GM12873 (cell line): ENCODE data around the gene CSRNP3.

Experiments used
- CTCF ChIP-seq: IDR thresholded peaks from 2 replicates; pipeline ENCODE4 v1.5.1; 2012; ENCODE audit warnings: low read depth, mild to moderate bottlenecking, moderate library complexity, low read length, control low read depth; ENCODE audit not compliant: insufficient read depth; ENCODE audit errors: missing control alignments

The CSRNP3 gene

DNA sequence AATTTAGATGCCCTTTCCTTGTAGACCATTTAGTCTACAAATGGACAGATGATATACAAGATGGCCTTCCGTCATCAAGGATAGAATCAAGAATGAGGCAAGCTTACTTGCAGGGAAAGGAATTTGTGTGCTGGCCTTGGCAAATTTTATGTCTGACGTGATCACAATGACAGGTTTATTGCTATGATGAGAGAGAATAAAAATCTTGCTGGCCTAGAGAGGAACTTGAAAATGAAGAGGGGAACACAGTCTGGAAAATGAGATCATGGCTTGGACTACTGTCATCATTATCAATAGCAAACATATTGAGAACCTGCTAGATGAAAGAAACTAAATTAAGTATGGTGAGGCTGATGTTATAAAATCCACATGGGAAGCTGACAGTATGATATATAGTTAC, 66.0 kb downstream of the CSRNP3 start:
- no peak for TF ChIP-seq CTCF

GRCh38 chr2:165536851-165537499, 67.5 kb downstream of the CSRNP3 start:
- TF ChIP-seq CTCF: no peak

- no peak for TF ChIP-seq CTCF
These were observed 70.5 kb downstream of the CSRNP3 start for GRCh38 chr2:165539985-165540384.

GRCh38 chr2:165544897-165545296, 75.4 kb downstream of the CSRNP3 start:
- no peak for TF ChIP-seq CTCF

DNA sequence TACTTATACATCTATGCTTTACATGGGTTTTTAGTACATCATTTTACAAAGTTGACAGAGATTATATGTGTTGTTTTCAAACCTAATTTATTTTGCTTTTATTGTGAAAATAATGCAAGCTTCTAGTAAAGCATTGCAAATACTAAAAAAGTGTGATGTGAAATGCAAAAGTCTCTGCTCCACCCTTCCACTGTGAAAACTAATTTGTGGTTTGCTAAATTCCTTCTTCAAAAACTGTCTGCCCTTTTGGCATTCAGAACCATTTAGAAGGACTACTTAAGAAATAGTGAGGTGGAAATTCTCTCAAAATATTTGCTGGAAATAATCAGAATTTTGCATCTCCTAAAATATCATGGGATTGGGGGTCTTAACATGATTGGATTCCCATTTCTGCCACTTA, 78.4 kb downstream of the CSRNP3 start:
- TF ChIP-seq CTCF: no peak

- TF ChIP-seq CTCF: no peak
These were observed 80.1 kb downstream of the CSRNP3 start for GRCh38 chr2:165549619-165550018.

DNA sequence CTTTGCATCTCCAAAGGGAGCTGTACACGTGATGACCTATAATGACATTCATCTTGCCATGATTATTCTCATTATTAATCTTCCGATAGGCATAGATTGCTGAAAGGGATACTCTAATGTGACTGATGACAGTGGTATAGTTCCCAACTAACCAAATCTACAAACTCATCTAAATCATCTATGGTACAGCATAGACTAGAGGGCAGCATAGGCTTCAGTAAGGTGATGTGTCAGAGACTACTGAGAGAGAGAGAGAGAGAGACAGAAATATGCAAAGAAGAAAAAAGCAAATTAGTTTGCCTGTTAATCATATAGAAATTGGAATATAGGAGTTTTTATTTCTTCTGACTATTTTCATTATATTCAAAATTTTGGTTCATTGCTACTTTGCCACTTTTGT, 89.3 kb downstream of the CSRNP3 start:
- TF ChIP-seq CTCF: no peak

GRCh38 chr2:165560377-165560988, 91.0 kb downstream of the CSRNP3 start:
- no peak for TF ChIP-seq CTCF
